ENCODE data around the gene PIEZO2.

PIEZO2 gene

DNA sequence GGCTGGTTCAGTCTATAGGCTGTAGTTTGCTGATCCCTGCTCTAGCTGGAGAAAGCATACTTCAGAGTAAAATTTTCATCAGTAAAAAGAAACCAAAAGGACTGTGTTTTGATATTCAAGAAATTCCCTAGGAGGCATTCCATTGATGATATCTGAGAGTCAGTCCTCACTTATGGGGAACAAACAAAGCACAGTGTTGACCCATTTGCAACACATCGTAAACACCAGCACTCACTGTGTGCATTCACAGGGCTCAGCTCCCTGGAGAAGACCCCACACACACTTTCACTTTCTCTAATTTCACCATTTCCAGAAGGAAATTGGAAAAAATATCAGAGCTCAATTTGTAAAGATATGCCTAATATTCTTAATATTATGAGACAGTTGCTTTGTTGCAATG lies 147.1 kb downstream of the PIEZO2 start:
- no peak overlapping the region for H3K27ac ChIP-seq
- TF ChIP-seq CTCF (conservative IDR thresholded peaks at IDR 0.05): no peak
- no peak for TF ChIP-seq ZFX (IDR thresholded peaks at IDR 0.05)

- H3K27ac ChIP-seq: no peak overlapping the region
- TF ChIP-seq CTCF (conservative IDR thresholded peaks at IDR 0.05) (no peak), ZFX (IDR thresholded peaks at IDR 0.05) (no peak)
Measured at GRCh38 chr18:11000071-11000470, 149.3 kb downstream of the PIEZO2 start.

DNA sequence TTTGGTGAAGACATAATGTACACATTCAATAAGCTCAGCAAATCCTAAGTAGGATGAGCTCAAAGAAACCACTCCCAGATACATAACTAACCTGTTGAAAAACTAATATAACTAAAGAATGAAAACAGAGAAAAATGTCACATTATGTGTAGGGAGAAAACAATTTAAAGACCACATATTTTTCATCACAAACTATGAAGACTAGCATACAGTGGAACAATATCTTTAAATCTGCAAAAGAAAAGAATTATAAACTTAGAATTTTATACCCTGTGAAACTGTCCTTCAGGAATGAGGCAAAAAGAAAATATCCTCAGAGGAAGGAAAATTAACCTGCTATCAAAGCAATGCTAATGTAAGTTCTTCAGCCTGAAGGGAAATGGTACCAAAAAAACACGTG lies 151.5 kb downstream of the PIEZO2 start:
- no peak for TF ChIP-seq CTCF (conservative IDR thresholded peaks at IDR 0.05)
- no peak for TF ChIP-seq ZFX (IDR thresholded peaks at IDR 0.05)
- H3K27ac ChIP-seq: no peak overlapping the region

GRCh38 chr18:10995550-10995949 lies 153.8 kb downstream of the PIEZO2 start:
- H3K27ac ChIP-seq: no peak overlapping the region
- TF ChIP-seq CTCF (conservative IDR thresholded peaks at IDR 0.05) (no peak), ZFX (IDR thresholded peaks at IDR 0.05) (no peak)

DNA sequence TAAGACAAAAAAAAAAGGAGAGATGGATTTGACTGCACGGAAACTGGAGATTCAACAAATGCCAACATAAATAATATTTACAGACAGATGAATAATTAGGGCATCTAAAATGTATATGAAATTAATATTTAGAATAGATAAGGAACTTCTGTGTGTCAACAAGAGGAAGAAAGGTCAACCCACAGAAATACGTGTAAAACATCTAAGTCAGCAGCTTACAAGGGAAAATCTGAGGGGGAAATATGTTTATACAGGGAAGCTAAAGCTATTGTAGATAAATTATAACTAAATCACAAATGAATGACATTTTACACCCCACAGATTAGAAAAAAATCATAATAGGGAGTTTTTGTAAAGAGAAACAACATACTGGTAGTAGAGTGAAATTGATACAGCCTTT lies 159.9 kb downstream of the PIEZO2 start:
- TF ChIP-seq ZFX (IDR thresholded peaks at IDR 0.05) (no peak), CTCF (conservative IDR thresholded peaks at IDR 0.05) (no peak)

DNA sequence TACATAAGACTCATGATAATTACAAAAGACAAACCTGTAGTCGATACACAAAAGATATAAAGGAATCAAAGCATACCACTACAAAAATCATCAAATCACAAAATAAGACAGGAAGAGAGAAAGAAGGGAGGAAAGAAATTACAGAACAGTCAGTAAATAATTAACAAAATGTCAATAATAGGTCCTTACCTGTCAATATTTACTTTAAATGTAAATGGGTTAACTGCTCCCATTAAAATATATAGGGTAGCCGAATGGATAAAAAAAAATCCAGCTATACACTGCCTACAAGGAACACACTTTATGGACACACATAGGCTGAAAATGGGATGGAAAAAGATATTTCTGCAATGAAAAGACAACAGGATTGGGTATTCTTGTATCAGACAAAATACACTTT lies 163.7 kb downstream of the PIEZO2 start:
- no peak overlapping the region for H3K27ac ChIP-seq
- TF ChIP-seq ZFX (IDR thresholded peaks at IDR 0.05) (no peak), CTCF (conservative IDR thresholded peaks at IDR 0.05) (no peak)

More for the DNA sequence above, 159.9 kb downstream of the PIEZO2 start:
- H3K27ac ChIP-seq: no peak overlapping the region

DNA sequence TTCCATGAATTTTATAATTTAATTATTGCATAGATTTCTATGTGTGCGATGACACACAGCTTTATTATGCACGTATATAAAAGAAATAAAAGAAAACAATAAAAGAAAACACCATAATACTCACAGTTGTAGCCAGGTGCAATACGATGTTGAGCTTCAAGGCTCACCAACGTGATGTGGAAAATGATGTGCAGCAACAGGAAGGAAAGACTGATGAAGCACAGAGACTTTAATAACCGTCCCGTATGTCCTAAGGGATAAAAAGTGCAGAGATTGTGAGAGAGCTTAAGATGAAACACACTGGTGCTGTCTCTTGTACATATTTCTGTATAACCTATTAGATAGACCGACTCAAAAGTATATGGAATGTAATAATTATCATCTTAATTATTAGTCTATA lies 170.0 kb downstream of the PIEZO2 start:
- no peak for TF ChIP-seq ZFX (IDR thresholded peaks at IDR 0.05)
- no peak overlapping the region for H3K27ac ChIP-seq

- no peak overlapping the region for H3K27ac ChIP-seq
- TF ChIP-seq ZFX (IDR thresholded peaks at IDR 0.05): no peak
- no peak for TF ChIP-seq CTCF (conservative IDR thresholded peaks at IDR 0.05)
Measured at GRCh38 chr18:10977042-10977441, 172.3 kb downstream of the PIEZO2 start.

Data from C4-2B (cell line).